Sigmoid colon (tissue), 3 donors: ENCODE measurements around the gene MYRIP.
"Not testable (repeated sequence)": the region's sequence is repeated elsewhere in the genome, so short reads cannot be mapped to it uniquely, and the experiment has no call there.

Source experiments
- POLR2A ChIP-seq, 2 donors: fragments of 450-650 bp; IDR thresholded peaks; one replicate each; pipeline ENCODE4 v1.6.1; 2016; ENCODE audit warnings: antibody characterized with exemption in 2 of 2, mild to moderate bottlenecking in 2 of 2, moderate library complexity in 2 of 2
- TF ChIP-seq, protein P1 (sequence below), 4 experiments: fragments of 450-650 bp in 3 of 4; fragments of 200-600 bp in 1 of 4; IDR thresholded peaks; one replicate each; pipeline ENCODE4 v1.5.1; 2016 to 2019; ENCODE audit warnings: antibody characterized with exemption in 4 of 4, mild to moderate bottlenecking in 3 of 4, moderate library complexity in 2 of 4

DNA sequence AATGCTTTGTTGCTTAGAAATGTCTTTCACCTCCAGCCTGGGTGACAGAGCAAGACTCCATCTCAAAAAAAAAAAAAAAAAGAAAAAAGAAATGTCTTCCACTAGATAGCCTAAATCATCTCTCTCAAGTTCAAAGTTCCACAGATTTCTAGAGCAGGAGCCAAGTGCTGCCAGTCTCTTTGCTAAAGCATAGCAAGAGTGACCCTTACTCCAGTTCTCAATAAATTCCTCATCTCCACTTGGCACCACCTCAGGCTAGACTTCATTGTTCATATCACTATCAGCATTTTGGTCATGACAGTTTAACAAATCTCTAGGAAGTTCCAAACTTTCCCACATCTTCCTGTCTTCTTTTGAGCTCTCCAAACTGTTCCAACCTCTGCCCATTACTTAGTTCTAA lies 42.5 kb upstream of the MYRIP start:
- TF ChIP-seq POLR2A (IDR thresholded peaks at IDR 0.05) = not testable (repeated sequence)
- TF ChIP-seq, protein P1, sequence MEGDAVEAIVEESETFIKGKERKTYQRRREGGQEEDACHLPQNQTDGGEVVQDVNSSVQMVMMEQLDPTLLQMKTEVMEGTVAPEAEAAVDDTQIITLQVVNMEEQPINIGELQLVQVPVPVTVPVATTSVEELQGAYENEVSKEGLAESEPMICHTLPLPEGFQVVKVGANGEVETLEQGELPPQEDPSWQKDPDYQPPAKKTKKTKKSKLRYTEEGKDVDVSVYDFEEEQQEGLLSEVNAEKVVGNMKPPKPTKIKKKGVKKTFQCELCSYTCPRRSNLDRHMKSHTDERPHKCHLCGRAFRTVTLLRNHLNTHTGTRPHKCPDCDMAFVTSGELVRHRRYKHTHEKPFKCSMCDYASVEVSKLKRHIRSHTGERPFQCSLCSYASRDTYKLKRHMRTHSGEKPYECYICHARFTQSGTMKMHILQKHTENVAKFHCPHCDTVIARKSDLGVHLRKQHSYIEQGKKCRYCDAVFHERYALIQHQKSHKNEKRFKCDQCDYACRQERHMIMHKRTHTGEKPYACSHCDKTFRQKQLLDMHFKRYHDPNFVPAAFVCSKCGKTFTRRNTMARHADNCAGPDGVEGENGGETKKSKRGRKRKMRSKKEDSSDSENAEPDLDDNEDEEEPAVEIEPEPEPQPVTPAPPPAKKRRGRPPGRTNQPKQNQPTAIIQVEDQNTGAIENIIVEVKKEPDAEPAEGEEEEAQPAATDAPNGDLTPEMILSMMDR (IDR thresholded peaks at IDR 0.05) = not testable (repeated sequence)
